A549 (cell line): ENCODE results near the gene ZFPM1. TPM values are rescaled to one million over a fixed set of nuclear protein-coding genes. Genes with fewer than 3 reads are reported as not detected.

Experiments
- ATAC-seq, 2 experiments: fragments of 200-7000 bp in 1 of 2; fragments of >200 bp in 1 of 2; cut with Nextera tagmentation in 1 of 2; cut with Tn5 transposase in 1 of 2; 3 replicates each; pipeline versions ENCODE4 v1.8.0 to v1.9.1; 2018 to 2020; ENCODE audit warnings: mild to moderate bottlenecking in 1 of 2, moderate library complexity in 1 of 2
- CTCF ChIA-PET: fragments of 300-600 bp; sonication (Branson Sonifier 250); formaldehyde crosslinking; extraction: SDS; loops from one replicate; lab custom pipeline; 2021; ENCODE audit warnings: antibody characterized with exemption, inconsistent platforms; lab: Yijun Ruan, JAX
- POLR2A ChIA-PET: fragments of 350-600 bp; formaldehyde crosslinking; extraction: SDS; loops from one replicate; lab custom pipeline; 2021; ENCODE audit warnings: antibody characterized with exemption, inconsistent platforms; lab: Yijun Ruan, JAX
- DNase-seq, 2 experiments: peaks; one replicate each; pipeline versions ENCODE4 v3.0.0 to v3.0.0-alpha.2; 2011 to 2016; ENCODE audit warnings: low read depth in 1 of 2, low spot score in 1 of 2
- FAIRE-seq: peaks from 2 replicates; lab custom pipeline; 2011; peaks lifted over from hg19 to GRCh38; lab: Jason Lieb, UNC
- H3K27ac ChIP-seq, 2 experiments: fragments of >200 bp; sonication (Bioruptor Twin); formaldehyde crosslinking; 3 replicates each; pipeline ENCODE4 v1.5.1; 2016 to 2017
- H3K4me1 ChIP-seq: fragments of >200 bp; sonication (Bioruptor Twin); formaldehyde crosslinking; 3 replicates; pipeline ENCODE4 v1.6.1; 2016
- H3K4me2 ChIP-seq: fragments of >200 bp; sonication (Bioruptor Twin); formaldehyde crosslinking; 3 replicates; pipeline ENCODE4 v1.6.1; 2016
- H3K4me3 ChIP-seq: fragments of >200 bp; sonication (Bioruptor Twin); formaldehyde crosslinking; 3 replicates; pipeline ENCODE4 v1.5.1; 2016
- H3K9me3 ChIP-seq: fragments of >200 bp; sonication (Bioruptor Twin); formaldehyde crosslinking; 3 replicates; pipeline ENCODE4 v1.6.1; 2016
- CBX2 ChIP-seq: fragments of 200-600 bp; sonication (generic); IDR thresholded peaks from 2 replicates; pipeline ENCODE4 v1.6.1; 2016; ENCODE audit warnings: low read depth, mild to moderate bottlenecking, borderline replicate concordance
- CEBPB ChIP-seq, 2 experiments: fragments of >200 bp in 1 of 2; sonication (Bioruptor Twin) in 1 of 2; formaldehyde crosslinking in 1 of 2; IDR thresholded peaks; 2 replicates each; pipeline ENCODE4 v1.6.1; 2012 to 2016
- EHMT2 ChIP-seq: fragments of 200-600 bp; sonication (generic); IDR thresholded peaks from 2 replicates; pipeline ENCODE4 v1.6.1; 2016; ENCODE audit warnings: antibody characterized with exemption, low read depth, mild to moderate bottlenecking, moderate library complexity
- EP300 ChIP-seq, 2 experiments: fragments of >200 bp; sonication (Bioruptor Twin); formaldehyde crosslinking; IDR thresholded peaks; 2 replicates in 1 of 2; 3 replicates in 1 of 2; pipeline ENCODE4 v1.6.1; 2016 to 2017
- FOSB ChIP-seq: fragments of 250-450 bp; sonication (Bioruptor Pico); IDR thresholded peaks from 2 replicates; pipeline ENCODE4 v1.5.0; 2020; ENCODE audit warnings: mild to moderate bottlenecking, moderate library complexity
- HDAC2 ChIP-seq: fragments of 200-600 bp; sonication (generic); IDR thresholded peaks from 2 replicates; pipeline ENCODE4 v1.6.1; 2016
- KDM1A ChIP-seq: fragments of 200-600 bp; sonication (generic); IDR thresholded peaks from 2 replicates; pipeline ENCODE4 v1.6.1; 2016; ENCODE audit warnings: low read depth, mild to moderate bottlenecking
- MYC ChIP-seq: IDR thresholded peaks from 2 replicates; pipeline ENCODE4 v1.6.1; 2012; ENCODE audit warnings: mild to moderate bottlenecking, inconsistent platforms, low read length, improper control_type of control experiment, borderline replicate concordance
- PHF8 ChIP-seq: fragments of 200-600 bp; sonication (generic); IDR thresholded peaks from 2 replicates; pipeline ENCODE4 v1.6.1; 2016; ENCODE audit warnings: low read depth, mild to moderate bottlenecking, antibody characterized with exemption, moderate library complexity, borderline replicate concordance
- RAD21 ChIP-seq, 2 experiments: fragments of >200 bp in 1 of 2; sonication (Bioruptor Twin) in 1 of 2; formaldehyde crosslinking in 1 of 2; IDR thresholded peaks in 1 of 2; conservative IDR thresholded peaks in 1 of 2; 2 replicates in 1 of 2; 3 replicates in 1 of 2; pipeline ENCODE4 v1.6.1; 2012 to 2018; ENCODE audit warnings: inconsistent platforms in 1 of 2
- RCOR1 ChIP-seq: fragments of 150-350 bp; IDR thresholded peaks from 2 replicates; pipeline ENCODE4 v1.6.1; 2014; ENCODE audit warnings: antibody characterized with exemption, low read length, low read depth
- RFX5 ChIP-seq: fragments of 450-650 bp; IDR thresholded peaks from 2 replicates; pipeline ENCODE4 v1.7.1; 2014; ENCODE audit warnings: antibody characterized with exemption, mild to moderate bottlenecking, moderate library complexity
- RNF2 ChIP-seq: fragments of 200-600 bp; sonication (generic); IDR thresholded peaks from 2 replicates; pipeline ENCODE4 v1.6.1; 2016; ENCODE audit warnings: low read depth, mild to moderate bottlenecking, antibody characterized with exemption, moderate library complexity, borderline replicate concordance
- SMC3 ChIP-seq: fragments of >200 bp; sonication (Bioruptor Twin); formaldehyde crosslinking; IDR thresholded peaks from 3 replicates; pipeline ENCODE4 v1.6.1; 2018; ENCODE audit warnings: inconsistent platforms
- SREBF2 ChIP-seq: fragments of 450-650 bp; IDR thresholded peaks from 2 replicates; pipeline ENCODE4 v1.6.1; 2014; ENCODE audit warnings: mild to moderate bottlenecking, moderate library complexity
- TP53 ChIP-seq: fragments of 250-450 bp; sonication (Bioruptor Pico); IDR thresholded peaks from 2 replicates; pipeline ENCODE4 v1.5.0; 2021; ENCODE audit warnings: mild to moderate bottlenecking, moderate library complexity
- ZNF302 ChIP-seq: fragments of 250-450 bp; sonication (Bioruptor Pico); IDR thresholded peaks from 2 replicates; pipeline ENCODE4 v1.9.0; 2021; ENCODE audit warnings: inconsistent platforms, mild to moderate bottlenecking, moderate library complexity
- whole genome bisulfite sequencing: methylation state at CpG from one replicate; pipeline ENCODE4 v1.1.6; 2017; ENCODE audit errors: missing lambda C conversion rate; 5-methylcytosine and 5-hydroxymethylcytosine counted together
- polyA plus RNA-seq, 4 experiments: library from polyadenylated mRNA; depleted of rRNA in 3 of 4; stranded (reverse); fragments of >200 nt; fragmentation: RNase III in 1 of 4; extraction: RNeasy Plus Mini Kit Qiagen cat#74134 plus additional on column Dnase treatment in 1 of 4; gene quantifications; 2 replicates in 3 of 4; 3 replicates in 1 of 4; pipeline ENCODE4 v1.2.3, GENCODE V29; 2011 to 2017
- TF ChIP-seq, protein P1 (sequence below): fragments of 450-650 bp; IDR thresholded peaks from 2 replicates; pipeline ENCODE4 v1.6.1; 2014; ENCODE audit warnings: antibody characterized with exemption
- TF ChIP-seq, protein P2 (sequence below): fragments of >200 bp; sonication (Bioruptor Twin); formaldehyde crosslinking; IDR thresholded peaks from 2 replicates; pipeline ENCODE4 v1.6.1; 2016
- TF ChIP-seq, protein P3 (sequence below): fragments of 250-450 bp; sonication (Bioruptor Pico); IDR thresholded peaks from 2 replicates; pipeline ENCODE4 v1.5.0; 2021; ENCODE audit warnings: mild to moderate bottlenecking, moderate library complexity, borderline replicate concordance
- TF ChIP-seq, protein P4 (sequence below): IDR thresholded peaks from 2 replicates; pipeline ENCODE4 v1.6.1; 2012; ENCODE audit warnings: low read depth, borderline replicate concordance

The ZFPM1 gene
- polyA plus RNA-seq, 2 of the 4 experiments (the other 2 are of a cell fraction) = 0.36 to 2.5 TPM

DNA sequence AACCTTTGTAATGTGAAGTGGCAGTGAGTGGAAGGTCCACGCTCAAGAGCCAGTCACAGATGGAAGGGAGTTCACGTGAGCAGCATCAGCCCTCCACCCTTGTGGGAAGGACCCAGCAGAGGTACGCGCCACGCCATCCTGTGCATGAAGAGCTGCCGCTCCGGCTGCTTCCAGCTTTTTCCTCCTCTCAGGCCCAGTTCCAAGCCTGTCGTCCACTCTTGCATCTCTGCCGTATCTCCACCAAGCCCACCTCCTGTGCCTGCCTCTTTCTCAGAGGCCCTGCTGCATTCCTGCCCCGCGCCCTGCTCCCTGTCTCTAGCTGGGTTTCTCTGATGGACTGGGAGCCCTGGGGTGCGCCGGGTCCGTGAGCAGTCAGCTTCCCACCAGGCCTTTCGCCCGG is 127.3 kb downstream of the ZFPM1 start:
- DNase-seq = no peak
- Histone ChIP-seq H3K4me1 (no peaks in the 10 kb centered on the region), H3K9me3 (no peaks in the 10 kb centered on the region), H3K4me3 (no peak overlapping the region), H3K27ac (no peak overlapping the region)
- CTCF ChIA-PET = no interaction called here
- 97% methylated on average over 16 of the region's 16 CpGs for WGBS
- POLR2A ChIA-PET = no interaction called here
- FAIRE-seq = no peak
- no peak for ATAC-seq
- TF ChIP-seq RNF2 = no peak
- TF ChIP-seq, protein P1, sequence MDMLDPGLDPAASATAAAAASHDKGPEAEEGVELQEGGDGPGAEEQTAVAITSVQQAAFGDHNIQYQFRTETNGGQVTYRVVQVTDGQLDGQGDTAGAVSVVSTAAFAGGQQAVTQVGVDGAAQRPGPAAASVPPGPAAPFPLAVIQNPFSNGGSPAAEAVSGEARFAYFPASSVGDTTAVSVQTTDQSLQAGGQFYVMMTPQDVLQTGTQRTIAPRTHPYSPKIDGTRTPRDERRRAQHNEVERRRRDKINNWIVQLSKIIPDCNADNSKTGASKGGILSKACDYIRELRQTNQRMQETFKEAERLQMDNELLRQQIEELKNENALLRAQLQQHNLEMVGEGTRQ = no peak
- no peak for TF ChIP-seq HDAC2
- TF ChIP-seq FOSB = no peak
- no peak for TF ChIP-seq SMC3
- no peak for TF ChIP-seq EP300 (IDR thresholded peaks at IDR 0.05)
- TF ChIP-seq CBX2 = no peak
- TF ChIP-seq, all 56 proteins: peak for 0
- H3K4me2 ChIP-seq = no peak overlapping the region

DNA sequence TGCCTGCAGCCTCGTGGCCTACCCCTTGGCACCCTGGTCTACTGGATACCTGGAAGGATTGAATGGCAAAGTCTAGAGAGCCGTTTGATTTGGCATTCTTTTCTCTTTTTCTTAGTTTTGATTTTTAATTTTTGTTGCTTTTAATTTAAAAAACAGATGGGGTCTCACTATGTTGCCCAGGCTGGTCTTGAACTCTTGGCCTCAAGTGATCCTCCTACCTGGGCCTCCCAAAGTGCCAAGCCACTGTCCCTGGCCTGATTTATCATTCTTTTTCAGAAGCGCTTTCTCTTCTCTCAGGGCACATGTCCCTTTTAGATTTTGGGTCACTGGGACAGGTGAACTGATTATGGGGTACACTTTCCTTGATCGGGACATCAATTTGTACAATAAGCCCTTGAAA is 128.0 kb downstream of the ZFPM1 start:
- Histone ChIP-seq H3K4me1 (no peaks in the 10 kb centered on the region), H3K4me2 (no peak overlapping the region), H3K9me3 (no peaks in the 10 kb centered on the region), H3K27ac (no peak overlapping the region), H3K4me3 (no peak overlapping the region)
- no peak for DNase-seq
- no peak for FAIRE-seq
- ATAC-seq = no peak
- ChIA-PET CTCF (interaction anchor here (1.1 kb wide), 1 partner anchor 19 kb away, joined by 3 read pairs; no protein-coding TSS in a partner anchor), POLR2A (no interaction called here)
- no peak for TF ChIP-seq RCOR1
- no peak for TF ChIP-seq FOSB
- TF ChIP-seq, protein P2, sequence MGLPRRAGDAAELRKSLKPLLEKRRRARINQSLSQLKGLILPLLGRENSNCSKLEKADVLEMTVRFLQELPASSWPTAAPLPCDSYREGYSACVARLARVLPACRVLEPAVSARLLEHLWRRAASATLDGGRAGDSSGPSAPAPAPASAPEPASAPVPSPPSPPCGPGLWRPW = no peak
- no peak for TF ChIP-seq MYC
- no peak for TF ChIP-seq ZNF302
- TF ChIP-seq SREBF2 = no peak
- no peak for TF ChIP-seq RFX5
- whole genome bisulfite sequencing = 77% methylated on average over 4 of the region's 4 CpGs

DNA sequence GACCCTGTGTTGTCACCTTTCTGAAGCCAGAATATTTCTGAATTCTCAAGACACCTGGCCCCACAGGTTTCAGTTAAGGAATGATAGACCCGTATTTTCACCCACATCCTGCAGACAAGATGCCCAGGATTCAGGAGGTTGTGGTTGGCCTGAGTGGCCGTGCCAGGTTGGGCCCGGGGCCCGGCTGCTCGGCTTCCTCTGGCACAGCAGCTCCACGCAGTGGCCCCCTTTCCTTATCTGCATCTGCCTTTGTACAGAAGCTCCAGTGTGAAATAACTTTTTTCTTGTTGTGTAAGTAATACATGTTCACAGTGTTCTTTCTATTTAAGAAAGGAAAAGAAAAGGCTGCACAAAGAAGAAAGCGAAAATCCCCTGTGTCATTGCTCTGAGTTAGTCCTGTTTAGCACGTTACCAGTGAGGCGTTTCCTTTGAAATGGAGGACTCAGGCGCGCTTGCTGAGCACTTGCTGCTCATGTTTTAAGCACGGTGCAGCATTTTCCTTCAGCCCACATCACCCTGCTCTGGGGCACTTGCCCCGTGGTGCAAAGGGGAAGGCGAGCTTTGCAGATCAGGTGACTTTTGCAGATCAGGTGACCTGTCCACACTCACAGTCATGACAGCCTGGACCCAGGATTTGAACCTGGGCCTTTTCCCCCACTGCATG is 130.0 kb downstream of the ZFPM1 start:
- FAIRE-seq (no peak), DNase-seq (no peak), ATAC-seq (no peak)
- Histone ChIP-seq H3K4me2 (no peak overlapping the region), H3K9me3 (no peaks in the 10 kb centered on the region), H3K4me3 (no peak overlapping the region), H3K4me1 (no peaks in the 10 kb centered on the region), H3K27ac (no peak overlapping the region)
- CTCF ChIA-PET = interaction anchor here (1.3 kb wide), 1 partner anchor 12 kb away, joined by 5 read pairs; the partner anchor contains the start of gene ZC3H18
- POLR2A ChIA-PET = no interaction called here
- WGBS = 96% methylated on average over 14 of the region's 14 CpGs
- TF ChIP-seq, protein P1 = peak; percentile 30; the same call in 1 of the 2 replicates
- no peak for TF ChIP-seq TP53

DNA sequence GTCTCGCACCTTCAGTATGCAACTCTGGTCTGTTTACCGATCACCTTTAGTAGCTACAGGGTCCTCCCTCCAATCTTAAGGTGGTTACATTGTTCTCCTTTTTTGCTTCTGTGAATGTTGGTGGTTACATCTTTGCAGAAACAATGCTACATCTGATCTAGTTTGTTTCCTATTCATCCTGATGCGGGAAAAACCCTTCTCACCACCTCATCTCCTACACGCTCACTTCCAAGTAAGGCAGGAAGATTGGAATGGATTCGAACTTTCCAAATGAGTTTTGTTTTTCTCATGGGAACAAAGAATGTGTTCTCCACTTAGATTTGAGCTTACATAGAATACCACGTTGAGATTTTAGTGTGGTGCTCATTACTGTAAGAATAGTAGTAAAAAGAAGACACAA is 131.6 kb downstream of the ZFPM1 start:
- DNase-seq (no peak), FAIRE-seq (no peak), ATAC-seq (no peak)
- CTCF ChIA-PET = interaction anchor here (1.3 kb wide), 1 partner anchor 69 kb away, joined by 3 read pairs; no protein-coding TSS in a partner anchor
- 88% methylated on average over 6 of the region's 6 CpGs for WGBS
- POLR2A ChIA-PET = interaction anchor here (1.6 kb wide), 1 partner anchor 15 kb away, joined by 4 read pairs; the partner anchor contains the start of gene ZC3H18
- Histone ChIP-seq H3K4me3 (no peak overlapping the region), H3K27ac (no peak overlapping the region), H3K9me3 (no peaks in the 10 kb centered on the region), H3K4me1 (no peaks in the 10 kb centered on the region), H3K4me2 (no peak overlapping the region)
- TF ChIP-seq EHMT2 (no peak), CEBPB (IDR thresholded peaks at IDR 0.05) (no peak), RAD21 (conservative IDR thresholded peaks at IDR 0.05 in 1 of 2, IDR thresholded peaks at IDR 0.05 in 1 of 2) (no peak), PHF8 (no peak), KDM1A (no peak), RNF2 (no peak), RFX5 (no peak)
- TF ChIP-seq, protein P3, sequence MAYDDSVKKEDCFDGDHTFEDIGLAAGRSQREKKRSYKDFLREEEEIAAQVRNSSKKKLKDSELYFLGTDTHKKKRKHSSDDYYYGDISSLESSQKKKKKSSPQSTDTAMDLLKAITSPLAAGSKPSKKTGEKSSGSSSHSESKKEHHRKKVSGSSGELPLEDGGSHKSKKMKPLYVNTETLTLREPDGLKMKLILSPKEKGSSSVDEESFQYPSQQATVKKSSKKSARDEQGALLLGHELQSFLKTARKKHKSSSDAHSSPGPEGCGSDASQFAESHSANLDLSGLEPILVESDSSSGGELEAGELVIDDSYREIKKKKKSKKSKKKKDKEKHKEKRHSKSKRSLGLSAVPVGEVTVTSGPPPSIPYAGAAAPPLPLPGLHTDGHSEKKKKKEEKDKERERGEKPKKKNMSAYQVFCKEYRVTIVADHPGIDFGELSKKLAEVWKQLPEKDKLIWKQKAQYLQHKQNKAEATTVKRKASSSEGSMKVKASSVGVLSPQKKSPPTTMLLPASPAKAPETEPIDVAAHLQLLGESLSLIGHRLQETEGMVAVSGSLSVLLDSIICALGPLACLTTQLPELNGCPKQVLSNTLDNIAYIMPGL (CRISPR knock-in tag) = no peak
- TF ChIP-seq, protein P4, sequence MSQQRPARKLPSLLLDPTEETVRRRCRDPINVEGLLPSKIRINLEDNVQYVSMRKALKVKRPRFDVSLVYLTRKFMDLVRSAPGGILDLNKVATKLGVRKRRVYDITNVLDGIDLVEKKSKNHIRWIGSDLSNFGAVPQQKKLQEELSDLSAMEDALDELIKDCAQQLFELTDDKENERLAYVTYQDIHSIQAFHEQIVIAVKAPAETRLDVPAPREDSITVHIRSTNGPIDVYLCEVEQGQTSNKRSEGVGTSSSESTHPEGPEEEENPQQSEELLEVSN = no peak
- TF ChIP-seq, protein P1 = no peak
